ENCODE results near the gene MEG3.

Gene MEG3

GRCh38 chr14:100893228-100893601, 67.3 kb downstream of the MEG3 start:
- H3K4me1 ChIP-seq (ENCODE audit: control insufficient read depth, low read length): no peaks in the 10 kb centered on the region

GRCh38 chr14:100893760-100894159, 67.8 kb downstream of the MEG3 start:
- no peaks in the 10 kb centered on the region for H3K27me3 ChIP-seq (ENCODE audit: control insufficient read depth, low read length)
- H3K4me2 ChIP-seq (ENCODE audit: low read length): no peak overlapping the region
- no peaks in the 10 kb centered on the region for H3K9me3 ChIP-seq (ENCODE audit: control insufficient read depth, insufficient read depth, low read length)
- H3K4me1 ChIP-seq (ENCODE audit: control insufficient read depth, low read length): no peaks in the 10 kb centered on the region
- no peaks in the 10 kb centered on the region for H3K9me2 ChIP-seq (replicated peaks; ENCODE audit: control insufficient read depth, low read length)
- no peak for TF ChIP-seq EZH2phosphoT487 (IDR thresholded peaks at IDR 0.05; ENCODE audit: borderline replicate concordance, low read length)
- no peak for TF ChIP-seq CTCF (IDR thresholded peaks at IDR 0.05; ENCODE audit: low read depth, low read length, poor library complexity, severe bottlenecking)
- no peak overlapping the region for H3K4me3 ChIP-seq (ENCODE audit: low read length)
- no peak overlapping the region for H3K27ac ChIP-seq (ENCODE audit: low read depth, low read length)
- H3F3A ChIP-seq (ENCODE audit: control insufficient read depth, insufficient read depth): no peaks in the 10 kb centered on the region
- H3K79me2 ChIP-seq (ENCODE audit: control insufficient read depth, low read length): no peaks in the 10 kb centered on the region
- H3K36me3 ChIP-seq (ENCODE audit: control insufficient read depth, low read length): no peaks in the 10 kb centered on the region
- no peaks in the 10 kb centered on the region for H4K20me1 ChIP-seq (ENCODE audit: control insufficient read depth, insufficient read depth, low read depth, low read length)

More at GRCh38 chr14:100893228-100893601, 67.3 kb downstream of the MEG3 start:
- no peaks in the 10 kb centered on the region; the same call in 1 of the 2 replicates for H3K27me3 ChIP-seq (ENCODE audit: control insufficient read depth, low read length)
- no peak for TF ChIP-seq EZH2phosphoT487 (IDR thresholded peaks at IDR 0.05; ENCODE audit: borderline replicate concordance, low read length)
- TF ChIP-seq CTCF (IDR thresholded peaks at IDR 0.05; ENCODE audit: low read depth, low read length, poor library complexity, severe bottlenecking): no peak
- H3F3A ChIP-seq (ENCODE audit: control insufficient read depth, insufficient read depth): no peaks in the 10 kb centered on the region
- no peaks in the 10 kb centered on the region for H3K36me3 ChIP-seq (ENCODE audit: control insufficient read depth, low read length)
- H3K9me3 ChIP-seq (ENCODE audit: control insufficient read depth, insufficient read depth, low read length): no peaks in the 10 kb centered on the region
- H3K4me3 ChIP-seq (ENCODE audit: low read length): no peak overlapping the region
- H3K4me2 ChIP-seq (ENCODE audit: low read length): no peak overlapping the region
- H4K20me1 ChIP-seq (ENCODE audit: control insufficient read depth, insufficient read depth, low read depth, low read length): no peaks in the 10 kb centered on the region
- no peaks in the 10 kb centered on the region for H3K9me2 ChIP-seq (replicated peaks; ENCODE audit: control insufficient read depth, low read length)
- H3K79me2 ChIP-seq (ENCODE audit: control insufficient read depth, low read length): no peaks in the 10 kb centered on the region
- H3K27ac ChIP-seq (ENCODE audit: low read depth, low read length): no peak overlapping the region

- no peak for TF ChIP-seq CTCF (IDR thresholded peaks at IDR 0.05; ENCODE audit: low read depth, low read length, poor library complexity, severe bottlenecking)
- no peak for TF ChIP-seq EZH2phosphoT487 (IDR thresholded peaks at IDR 0.05; ENCODE audit: borderline replicate concordance, low read length)
- H3K27me3 ChIP-seq (ENCODE audit: control insufficient read depth, low read length): no peaks in the 10 kb centered on the region
These were observed 68.5 kb downstream of the MEG3 start for GRCh38 chr14:100894416-100894815.

GRCh38 chr14:100895411-100895810, 69.5 kb downstream of the MEG3 start:
- H3K4me1 ChIP-seq (ENCODE audit: control insufficient read depth, low read length): no peaks in the 10 kb centered on the region

More at GRCh38 chr14:100894416-100894815, 68.5 kb downstream of the MEG3 start:
- H3K4me3 ChIP-seq (ENCODE audit: low read length): no peak overlapping the region
- H3K79me2 ChIP-seq (ENCODE audit: control insufficient read depth, low read length): no peaks in the 10 kb centered on the region
- no peaks in the 10 kb centered on the region for H4K20me1 ChIP-seq (ENCODE audit: control insufficient read depth, insufficient read depth, low read depth, low read length)
- H3K4me1 ChIP-seq (ENCODE audit: control insufficient read depth, low read length): no peaks in the 10 kb centered on the region
- H3K9me2 ChIP-seq (replicated peaks; ENCODE audit: control insufficient read depth, low read length): no peaks in the 10 kb centered on the region
- H3K36me3 ChIP-seq (ENCODE audit: control insufficient read depth, low read length): no peaks in the 10 kb centered on the region
- no peak overlapping the region for H3K27ac ChIP-seq (ENCODE audit: low read depth, low read length)
- no peaks in the 10 kb centered on the region for H3F3A ChIP-seq (ENCODE audit: control insufficient read depth, insufficient read depth)
- H3K9me3 ChIP-seq (ENCODE audit: control insufficient read depth, insufficient read depth, low read length): no peaks in the 10 kb centered on the region
- no peak overlapping the region for H3K4me2 ChIP-seq (ENCODE audit: low read length)

More at GRCh38 chr14:100895411-100895810, 69.5 kb downstream of the MEG3 start:
- no peak overlapping the region for H3K27ac ChIP-seq (ENCODE audit: low read depth, low read length)
- H3K9me2 ChIP-seq (replicated peaks; ENCODE audit: control insufficient read depth, low read length): no peaks in the 10 kb centered on the region
- H4K20me1 ChIP-seq (ENCODE audit: control insufficient read depth, insufficient read depth, low read depth, low read length): no peaks in the 10 kb centered on the region
- no peaks in the 10 kb centered on the region for H3K9me3 ChIP-seq (ENCODE audit: control insufficient read depth, insufficient read depth, low read length)
- TF ChIP-seq CTCF (IDR thresholded peaks at IDR 0.05; ENCODE audit: low read depth, low read length, poor library complexity, severe bottlenecking) (no peak), EZH2phosphoT487 (IDR thresholded peaks at IDR 0.05; ENCODE audit: borderline replicate concordance, low read length) (no peak)
- peaks cover 8% of the 10 kb centered on the region for H3K27me3 ChIP-seq (ENCODE audit: control insufficient read depth, low read length)
- no peak overlapping the region for H3K4me2 ChIP-seq (ENCODE audit: low read length)
- H3K36me3 ChIP-seq (ENCODE audit: control insufficient read depth, low read length): no peaks in the 10 kb centered on the region
- no peaks in the 10 kb centered on the region for H3K79me2 ChIP-seq (ENCODE audit: control insufficient read depth, low read length)
- no peak overlapping the region for H3K4me3 ChIP-seq (ENCODE audit: low read length)
- no peaks in the 10 kb centered on the region for H3F3A ChIP-seq (ENCODE audit: control insufficient read depth, insufficient read depth)

All from DOHH2 (cell line).